Suprapubic skin (tissue), 4 donors: Measurements from ENCODE around the gene AKR1E2. TPM values are rescaled to one million over a fixed set of nuclear protein-coding genes. Genes with fewer than 3 reads are reported as not detected.

Source experiments
- DNase-seq, 2 donors: peaks; one replicate each; pipeline ENCODE4 v3.0.0-alpha.2; 2019; ENCODE audit warnings: low spot score in 2 of 2
- H3K27ac ChIP-seq: fragments of 200-600 bp; sonication (generic); one replicate; pipeline ENCODE4 v1.5.1; 2019
- H3K27me3 ChIP-seq: fragments of 200-600 bp; sonication (generic); one replicate; pipeline ENCODE4 v1.5.1; 2019
- H3K36me3 ChIP-seq: fragments of 200-600 bp; sonication (generic); one replicate; pipeline ENCODE4 v1.5.1; 2019
- H3K4me1 ChIP-seq: fragments of 200-600 bp; sonication (generic); one replicate; pipeline ENCODE4 v1.5.1; 2019
- H3K4me3 ChIP-seq: fragments of 200-600 bp; sonication (generic); one replicate; pipeline ENCODE4 v1.5.1; 2019; ENCODE audit warnings: mild to moderate bottlenecking
- H3K9me3 ChIP-seq: fragments of 200-600 bp; sonication (generic); one replicate; pipeline ENCODE4 v1.5.1; 2019
- CTCF ChIP-seq, 2 donors: fragments of 200-600 bp in 1 of 2; fragments of 450-650 bp in 1 of 2; sonication (generic) in 1 of 2; IDR thresholded peaks; one replicate each; pipeline ENCODE4 v1.5.1; 2016 to 2019; ENCODE audit warnings: antibody characterized with exemption in 2 of 2, mild to moderate bottlenecking in 1 of 2, moderate library complexity in 1 of 2
- EP300 ChIP-seq: sonication (generic); formaldehyde crosslinking; IDR thresholded peaks from one replicate; pipeline ENCODE4 v1.6.1; 2017; ENCODE audit warnings: antibody characterized with exemption
- POLR2A ChIP-seq, 2 donors: fragments of 450-650 bp; IDR thresholded peaks; one replicate each; pipeline ENCODE4 v1.6.1; 2017; ENCODE audit warnings: antibody characterized with exemption in 2 of 2, mild to moderate bottlenecking in 2 of 2, moderate library complexity in 2 of 2
- POLR2AphosphoS5 ChIP-seq, 3 donors: sonication (generic); formaldehyde crosslinking; IDR thresholded peaks; one replicate each; pipeline ENCODE4 v1.6.1; 2017; ENCODE audit warnings: antibody characterized with exemption in 3 of 3
- WGBS: methylation state at CpG from one replicate; pipeline ENCODE4 v1.1.5; 2018; 5-methylcytosine and 5-hydroxymethylcytosine counted together
- total RNA-seq, 4 donors: library from RNA; depleted of rRNA; stranded (reverse); fragments of >200 nt; gene quantifications; one replicate each; pipeline ENCODE4 v1.1.0, GENCODE V29; 2016

Gene AKR1E2
- total RNA-seq, 4 donors from 2014 or later, result 1.9 to 6.7 (median 4.3) TPM

GRCh38 chr10:4865945-4866661, 40.1 kb downstream of the AKR1E2 start:
- no peak overlapping the region for H3K27ac ChIP-seq
- TF ChIP-seq POLR2A (IDR thresholded peaks at IDR 0.05), result no peak
- no peak for TF ChIP-seq POLR2AphosphoS5 (IDR thresholded peaks at IDR 0.05)
- no peak for TF ChIP-seq EP300
- no peaks in the 10 kb centered on the region for H3K27me3 ChIP-seq
- WGBS, result 80% methylated on average over 7 of the region's 7 CpGs
- H3K9me3 ChIP-seq, result no peaks in the 10 kb centered on the region
- DNase-seq, result no peak
- no peak overlapping the region for H3K4me3 ChIP-seq
- H3K36me3 ChIP-seq, result no peaks in the 10 kb centered on the region
- H3K4me1 ChIP-seq, result no peaks in the 10 kb centered on the region

GRCh38 chr10:4867109-4867519, 41.1 kb downstream of the AKR1E2 start:
- no peaks in the 10 kb centered on the region for H3K4me1 ChIP-seq
- TF ChIP-seq POLR2AphosphoS5 (IDR thresholded peaks at IDR 0.05) (no peak), CTCF (IDR thresholded peaks at IDR 0.05) (no peak), EP300 (no peak), POLR2A (IDR thresholded peaks at IDR 0.05) (no peak)
- H3K27ac ChIP-seq, result no peak overlapping the region
- H3K9me3 ChIP-seq, result no peaks in the 10 kb centered on the region
- 76% methylated on average over 2 of the region's 2 CpGs for WGBS
- no peak overlapping the region for H3K4me3 ChIP-seq
- H3K36me3 ChIP-seq, result no peaks in the 10 kb centered on the region
- DNase-seq, result no peak
- H3K27me3 ChIP-seq, result no peaks in the 10 kb centered on the region

GRCh38 chr10:4867520-4868356, 41.7 kb downstream of the AKR1E2 start:
- Histone ChIP-seq H3K4me3 (no peak overlapping the region), H3K36me3 (no peaks in the 10 kb centered on the region), H3K4me1 (no peaks in the 10 kb centered on the region), H3K9me3 (no peaks in the 10 kb centered on the region), H3K27ac (no peak overlapping the region), H3K27me3 (no peaks in the 10 kb centered on the region)
- no peak for TF ChIP-seq POLR2A (IDR thresholded peaks at IDR 0.05)
- 69% methylated on average over 9 of the region's 9 CpGs for WGBS
- no peak for DNase-seq

GRCh38 chr10:4868357-4868657, 42.3 kb downstream of the AKR1E2 start:
- no peak for DNase-seq
- no peak for TF ChIP-seq POLR2A (IDR thresholded peaks at IDR 0.05)
- TF ChIP-seq CTCF (IDR thresholded peaks at IDR 0.05), result no peak
- no peak for TF ChIP-seq EP300
- TF ChIP-seq POLR2AphosphoS5 (IDR thresholded peaks at IDR 0.05), result no peak
- WGBS, result 90% methylated on average over 3 of the region's 3 CpGs
- Histone ChIP-seq H3K36me3 (no peaks in the 10 kb centered on the region), H3K27ac (no peak overlapping the region), H3K27me3 (no peaks in the 10 kb centered on the region), H3K9me3 (no peaks in the 10 kb centered on the region), H3K4me3 (no peak overlapping the region), H3K4me1 (no peaks in the 10 kb centered on the region)

- Histone ChIP-seq H3K4me3 (no peak overlapping the region), H3K27me3 (no peaks in the 10 kb centered on the region), H3K36me3 (no peaks in the 10 kb centered on the region), H3K9me3 (no peaks in the 10 kb centered on the region), H3K4me1 (no peaks in the 10 kb centered on the region), H3K27ac (no peak overlapping the region)
- DNase-seq, result no peak
- 97% methylated on average over 2 of the region's 2 CpGs for WGBS
- no peak for TF ChIP-seq POLR2A (IDR thresholded peaks at IDR 0.05)
- TF ChIP-seq CTCF (IDR thresholded peaks at IDR 0.05), result no peak
- no peak for TF ChIP-seq EP300
- no peak for TF ChIP-seq POLR2AphosphoS5 (IDR thresholded peaks at IDR 0.05)
Measured at GRCh38 chr10:4882704-4883078, 56.7 kb downstream of the AKR1E2 start.

- no peaks in the 10 kb centered on the region for H3K9me3 ChIP-seq
Measured at GRCh38 chr10:4883079-4883739, 57.2 kb downstream of the AKR1E2 start.

More at GRCh38 chr10:4883079-4883739, 57.2 kb downstream of the AKR1E2 start:
- H3K27ac ChIP-seq, result no peak overlapping the region
- H3K4me3 ChIP-seq, result no peak overlapping the region
- H3K27me3 ChIP-seq, result no peaks in the 10 kb centered on the region
- no peak for TF ChIP-seq POLR2A (IDR thresholded peaks at IDR 0.05)
- no peak for TF ChIP-seq EP300
- no peak for TF ChIP-seq POLR2AphosphoS5 (IDR thresholded peaks at IDR 0.05)
- TF ChIP-seq CTCF (IDR thresholded peaks at IDR 0.05), result no peak
- DNase-seq, result no peak
- H3K36me3 ChIP-seq, result no peaks in the 10 kb centered on the region
- WGBS, result 84% methylated on average over 4 of the region's 4 CpGs
- no peaks in the 10 kb centered on the region for H3K4me1 ChIP-seq
